Measurements from ENCODE around the gene BTBD9. TPM values are rescaled to one million over a fixed set of nuclear protein-coding genes. Genes with fewer than 3 reads are reported as not detected.

Gene BTBD9
- polyA plus RNA-seq, 2 of the 4 experiments (the other 2 are of a cell fraction): 2.3 to 4.6 TPM

DNA sequence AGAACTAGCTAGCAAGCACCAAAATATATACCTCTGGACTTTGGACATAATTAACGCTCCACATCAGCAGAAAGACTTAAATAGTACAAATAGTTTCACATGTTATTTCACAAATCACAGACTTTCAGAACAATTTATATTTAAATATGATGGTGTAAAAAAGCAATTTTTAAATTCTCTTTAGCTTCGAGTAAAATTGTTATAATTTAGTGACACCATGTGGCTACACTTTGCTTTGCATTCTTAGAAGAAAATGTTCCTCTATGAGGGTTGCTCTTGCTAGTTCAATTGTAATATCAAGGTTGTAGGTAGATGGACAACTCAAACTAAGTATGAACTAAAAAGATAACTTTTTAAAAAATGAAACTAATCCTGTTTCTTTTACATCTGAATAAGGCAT, 69.0 kb downstream of the BTBD9 start:
- ATAC-seq (peak in 1 of 2 experiments; percentile 38; a peak in 1 of 6 replicates), FAIRE-seq (peak; percentile 13), DNase-seq (ENCODE audit: low read depth in 1 of 2, low spot score in 1 of 2) (peak in 1 of 2 experiments; percentile 10)
- peak; percentile 30; the same call in 2 of the 3 replicates for TF ChIP-seq SMC3 (IDR thresholded peaks at IDR 0.05)
- peak; percentile 48 for TF ChIP-seq CTCF (IDR thresholded peaks at IDR 0.05)
- TF ChIP-seq RAD21 (conservative IDR thresholded peaks at IDR 0.05 in 1 of 2, IDR thresholded peaks at IDR 0.05 in 1 of 2): peak; percentile 49 to 67
- no peak for TF ChIP-seq ESRRA (IDR thresholded peaks at IDR 0.05; ENCODE audit: borderline replicate concordance, low read length)
- H3K9me3 ChIP-seq: no peaks in the 10 kb centered on the region
- H3K4me3 ChIP-seq: no peak overlapping the region
- H3K27ac ChIP-seq: no peak overlapping the region
- 41% methylated on average over 2 of the region's 2 CpGs for WGBS (ENCODE audit: missing lambda C conversion rate)
- POLR2A ChIA-PET: no interaction called here
- CTCF ChIA-PET: interaction anchor here (0.5 to 2.8 kb wide), 16 partner anchors 11 to 867 kb away, joined by 3 to 8 read pairs (median 3); no protein-coding TSS in a partner anchor
- peaks cover 15% of the 10 kb centered on the region for H3K4me1 ChIP-seq
- no peak overlapping the region for H3K4me2 ChIP-seq

GRCh38 chr6:38567436-38567835, 72.3 kb downstream of the BTBD9 start:
- Histone ChIP-seq H3K4me1 (peaks cover 15% of the 10 kb centered on the region), H3K4me3 (no peak overlapping the region), H3K4me2 (peak overlapping the region; percentile 46), H3K9me3 (no peaks in the 10 kb centered on the region), H3K27ac (no peak overlapping the region)
- POLR2A ChIA-PET: no interaction called here
- CTCF ChIA-PET: interaction anchor here (1.2 kb wide), 1 partner anchor 11 kb away, joined by 3 read pairs; no protein-coding TSS in a partner anchor
- FAIRE-seq: no peak
- ATAC-seq: no peak
- peak in 1 of 2 experiments; percentile 44 for DNase-seq (ENCODE audit: low read depth in 1 of 2, low spot score in 1 of 2)
- 18% methylated on average over 5 of the region's 5 CpGs for WGBS (ENCODE audit: missing lambda C conversion rate)
- TF ChIP-seq HMGXB4 (CRISPR knock-in tag; IDR thresholded peaks at IDR 0.05; ENCODE audit: borderline replicate concordance) (no peak), PHF8 (IDR thresholded peaks at IDR 0.05; ENCODE audit: borderline replicate concordance, low read depth) (no peak), MAX (IDR thresholded peaks at IDR 0.05) (no peak), REST (IDR thresholded peaks at IDR 0.05) (no peak), JUN (IDR thresholded peaks at IDR 0.05) (no peak), BCL3 (IDR thresholded peaks at IDR 0.05) (no peak), MAFK (IDR thresholded peaks at IDR 0.05; ENCODE audit: partially characterized antibody) (no peak), NR3C1 (IDR thresholded peaks at IDR 0.05) (no peak)

Data from A549 (cell line).